GM12878 (cell line): ENCODE measurements around the gene SIX5. TPM values are rescaled to one million over a fixed set of nuclear protein-coding genes. Genes with fewer than 3 reads are reported as not detected.
A peak's percentile ranks its signal among the peaks of the same experiment; 100 is the strongest.

Experiments used
- BHLHE40 ChIP-seq, 2 experiments: fragments of 450-650 bp in 1 of 2; IDR thresholded peaks; 2 replicates each; pipeline ENCODE4 v1.6.1; 2011 to 2017; ENCODE audit warnings: low read depth in 2 of 2, borderline replicate concordance in 1 of 2, improper control_type of control experiment in 1 of 2, low read length in 1 of 2, mild to moderate bottlenecking in 1 of 2
- CBX5 ChIP-seq: sonication (generic); IDR thresholded peaks from 2 replicates; pipeline ENCODE4 v1.6.1; 2016; ENCODE audit warnings: low read depth, moderate library complexity, mild to moderate bottlenecking, inconsistent platforms
- EED ChIP-seq: sonication (generic); IDR thresholded peaks from 2 replicates; pipeline ENCODE4 v1.6.1; 2016; ENCODE audit warnings: antibody characterized with exemption, low read depth
- EGR1 ChIP-seq, 2 experiments: IDR thresholded peaks; 1 replicate in 1 of 2; 2 replicates in 1 of 2; pipeline ENCODE4 v1.6.1; 2011 to 2012; ENCODE audit warnings: low read depth in 2 of 2, low read length in 2 of 2, borderline replicate concordance in 1 of 2, mild to moderate bottlenecking in 1 of 2, moderate library complexity in 1 of 2
- HCFC1 ChIP-seq: fragments of 150-350 bp; IDR thresholded peaks from 2 replicates; pipeline ENCODE4 v1.6.1; 2014; ENCODE audit warnings: low read length
- IKZF2 ChIP-seq, 2 experiments: fragments of 450-650 bp; IDR thresholded peaks; 2 replicates each; pipeline ENCODE4 v1.6.1; 2017; ENCODE audit warnings: mild to moderate bottlenecking in 2 of 2, moderate library complexity in 2 of 2
- JUND ChIP-seq: IDR thresholded peaks from 2 replicates; pipeline ENCODE4 v1.6.1; 2012; ENCODE audit warnings: low read depth, mild to moderate bottlenecking, low read length, improper control_type of control experiment, moderate library complexity
- KAT2A ChIP-seq: conservative IDR thresholded peaks from 2 replicates; pipeline ENCODE4 v1.6.1; 2011; ENCODE audit warnings: low read depth, low read length; ENCODE audit not compliant: control insufficient read depth
- KDM1A ChIP-seq: fragments of 200-600 bp; sonication (generic); IDR thresholded peaks from 2 replicates; pipeline ENCODE4 v1.6.1; 2016; ENCODE audit warnings: borderline replicate concordance
- MTA2 ChIP-seq: fragments of 450-650 bp; IDR thresholded peaks from 2 replicates; pipeline ENCODE4 v1.6.1; 2016; ENCODE audit warnings: low read depth, mild to moderate bottlenecking, moderate library complexity
- MTA3 ChIP-seq: IDR thresholded peaks from 2 replicates; pipeline ENCODE4 v1.6.1; 2012; ENCODE audit warnings: low read length, inconsistent platforms, borderline replicate concordance
- NFIC ChIP-seq: IDR thresholded peaks from 2 replicates; pipeline ENCODE4 v1.6.1; 2012; ENCODE audit warnings: low read depth, mild to moderate bottlenecking, inconsistent platforms, low read length, moderate library complexity
- PAX8 ChIP-seq: fragments of 450-650 bp; IDR thresholded peaks from 2 replicates; pipeline ENCODE4 v1.6.1; 2017; ENCODE audit warnings: mild to moderate bottlenecking, moderate library complexity
- POLR2AphosphoS5 ChIP-seq: IDR thresholded peaks from 2 replicates; pipeline ENCODE4 v1.6.1; 2011; ENCODE audit warnings: mild to moderate bottlenecking, low read length, inconsistent platforms
- RB1 ChIP-seq: fragments of 450-650 bp; formaldehyde crosslinking; IDR thresholded peaks from 2 replicates; pipeline ENCODE4 v1.6.1; 2017; ENCODE audit warnings: mild to moderate bottlenecking, borderline replicate concordance
- SPI1 ChIP-seq: IDR thresholded peaks from 2 replicates; pipeline ENCODE4 v1.6.1; 2011; ENCODE audit warnings: low read depth, mild to moderate bottlenecking, low read length, moderate library complexity, borderline replicate concordance; ENCODE audit not compliant: insufficient read depth
- SUPT20H ChIP-seq: IDR thresholded peaks from 2 replicates; pipeline ENCODE4 v1.6.1; 2011; ENCODE audit warnings: low read depth, mild to moderate bottlenecking, low read length, moderate library complexity, borderline replicate concordance; ENCODE audit not compliant: control insufficient read depth
- WRNIP1 ChIP-seq: IDR thresholded peaks from 2 replicates; pipeline ENCODE4 v1.6.1; 2011; ENCODE audit warnings: low read depth, low read length, improper control_type of control experiment, borderline replicate concordance
- ZNF24 ChIP-seq: fragments of 450-650 bp; IDR thresholded peaks from 2 replicates; pipeline ENCODE4 v1.6.1; 2017; ENCODE audit warnings: antibody characterized with exemption, mild to moderate bottlenecking
- polyA plus RNA-seq, 11 experiments: library from polyadenylated mRNA; depleted of rRNA in 4 of 11; unstranded in 6 of 11; stranded (reverse) in 5 of 11; fragments of >200 nt; fragmentation: Nextera tagmentation in 4 of 11; fragmentation: Illumina TruSeq in 1 of 11; extraction: Ambion mirVana in 4 of 11; extraction: Trizol in 1 of 11; gene quantifications; 1 replicate in 1 of 11; 2 replicates in 10 of 11; pipeline versions ENCODE4 v1.2.1 to v1.2.3, GENCODE V29; 2011 to 2016; ENCODE audit warnings: inconsistent platforms in 2 of 11, missing spikeins in 2 of 11, low read depth in 1 of 11
- total RNA-seq, 4 experiments: library from RNA; depleted of rRNA in 3 of 4; stranded (reverse); fragments of >200 nt in 3 of 4; fragmentation: Illumina TruSeq in 1 of 4; extraction: Trizol in 1 of 4; gene quantifications; 2 replicates each; pipeline versions ENCODE4 v1.2.1 to v1.2.3, GENCODE V29; 2013 to 2021
- TF ChIP-seq, protein P1 (sequence below): fragments of 450-650 bp; formaldehyde crosslinking; IDR thresholded peaks from 2 replicates; pipeline ENCODE4 v1.4.0; 2022; ENCODE audit warnings: mild to moderate bottlenecking, moderate library complexity

Gene SIX5
- total and polyA plus RNA-seq, 10 of the 15 experiments (the other 5 are each of a cell fraction or from before 2014, with no cell fraction given), result 1.9 to 10.5 (median 3.0) TPM; not detected in 2

- TF ChIP-seq MTA2, result peak; percentile 79
- TF ChIP-seq, protein P1, sequence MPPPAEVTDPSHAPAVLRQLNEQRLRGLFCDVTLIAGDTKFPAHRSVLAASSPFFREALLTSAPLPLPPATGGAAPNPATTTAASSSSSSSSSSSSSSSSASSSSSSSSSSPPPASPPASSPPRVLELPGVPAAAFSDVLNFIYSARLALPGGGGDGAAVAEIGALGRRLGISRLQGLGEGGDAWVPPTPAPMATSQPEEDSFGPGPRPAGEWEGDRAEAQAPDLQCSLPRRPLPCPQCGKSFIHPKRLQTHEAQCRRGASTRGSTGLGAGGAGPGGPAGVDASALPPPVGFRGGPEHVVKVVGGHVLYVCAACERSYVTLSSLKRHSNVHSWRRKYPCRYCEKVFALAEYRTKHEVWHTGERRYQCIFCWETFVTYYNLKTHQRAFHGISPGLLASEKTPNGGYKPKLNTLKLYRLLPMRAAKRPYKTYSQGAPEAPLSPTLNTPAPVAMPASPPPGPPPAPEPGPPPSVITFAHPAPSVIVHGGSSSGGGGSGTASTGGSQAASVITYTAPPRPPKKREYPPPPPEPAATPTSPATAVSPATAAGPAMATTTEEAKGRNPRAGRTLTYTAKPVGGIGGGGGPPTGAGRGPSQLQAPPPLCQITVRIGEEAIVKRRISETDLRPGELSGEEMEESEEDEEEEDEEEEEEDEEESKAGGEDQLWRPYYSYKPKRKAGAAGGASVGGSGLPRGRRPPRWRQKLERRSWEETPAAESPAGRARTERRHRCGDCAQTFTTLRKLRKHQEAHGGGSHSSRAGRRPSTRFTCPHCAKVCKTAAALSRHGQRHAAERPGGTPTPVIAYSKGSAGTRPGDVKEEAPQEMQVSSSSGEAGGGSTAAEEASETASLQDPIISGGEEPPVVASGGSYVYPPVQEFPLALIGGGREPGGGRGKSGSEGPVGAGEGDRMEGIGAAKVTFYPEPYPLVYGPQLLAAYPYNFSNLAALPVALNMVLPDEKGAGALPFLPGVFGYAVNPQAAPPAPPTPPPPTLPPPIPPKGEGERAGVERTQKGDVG (CRISPR knock-in tag), result no peak
- TF ChIP-seq MTA3, result peak; percentile 74; the same call in 1 of the 2 replicates
- TF ChIP-seq KAT2A, result no peak
- TF ChIP-seq HCFC1, result no peak
- TF ChIP-seq IKZF2 (IDR thresholded peaks at IDR 0.05), result peak; percentile 74 to 83
- no peak for TF ChIP-seq ZNF24
- TF ChIP-seq SPI1, result 0 out of 2 replicates have a peak, but pooled peaks have one; percentile 4
- TF ChIP-seq JUND, result no peak
- TF ChIP-seq BHLHE40 (IDR thresholded peaks at IDR 0.05; ENCODE audit: borderline replicate concordance in 1 of 2, low read depth in 2 of 2, low read length in 1 of 2), result peak in 1 of 2 experiments; percentile 35; a peak in 1 of 4 replicates
- TF ChIP-seq WRNIP1, result 0 out of 2 replicates have a peak, but pooled peaks have one; percentile 27
- TF ChIP-seq EED, result peak; percentile 57
- no peak for TF ChIP-seq CBX5
- peak; percentile 24; the same call in 1 of the 2 replicates for TF ChIP-seq NFIC
- no peak for TF ChIP-seq PAX8
- TF ChIP-seq POLR2AphosphoS5, result peak; percentile 71
- TF ChIP-seq KDM1A, result no peak
- no peak for TF ChIP-seq RB1
- no peak for TF ChIP-seq SUPT20H
- peak in 1 of 2 experiments; percentile 90; a peak in 2 of 3 replicates for TF ChIP-seq EGR1 (IDR thresholded peaks at IDR 0.05; ENCODE audit: borderline replicate concordance in 1 of 2, low read depth in 2 of 2, low read length in 2 of 2)
Observed at GRCh38 chr19:45729800-45730290, 39.2 kb downstream of the SIX5 start (continued).
